ENCODE data around the gene LACRT.

DNA sequence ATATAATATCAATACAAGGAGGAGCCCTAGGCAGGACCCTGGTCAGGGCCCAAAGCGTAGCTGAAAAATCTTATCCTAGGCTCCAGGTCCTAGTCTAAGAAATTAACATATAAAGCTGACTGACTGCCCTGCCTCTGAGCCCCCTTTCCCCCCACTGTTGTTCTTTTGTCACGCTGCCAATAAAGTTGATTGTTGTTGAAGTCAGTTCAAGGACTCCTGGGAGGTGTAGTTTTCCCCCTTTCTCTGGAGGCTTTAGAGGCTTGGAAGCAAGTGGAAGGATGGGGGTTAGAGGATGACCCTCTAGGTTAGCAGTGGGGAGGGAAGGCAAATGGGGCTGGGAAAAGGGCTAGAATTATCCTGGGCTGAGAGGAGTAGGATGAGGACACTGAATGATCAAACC is 49.5 kb downstream of the LACRT start:
- TF ChIP-seq, protein P1, sequence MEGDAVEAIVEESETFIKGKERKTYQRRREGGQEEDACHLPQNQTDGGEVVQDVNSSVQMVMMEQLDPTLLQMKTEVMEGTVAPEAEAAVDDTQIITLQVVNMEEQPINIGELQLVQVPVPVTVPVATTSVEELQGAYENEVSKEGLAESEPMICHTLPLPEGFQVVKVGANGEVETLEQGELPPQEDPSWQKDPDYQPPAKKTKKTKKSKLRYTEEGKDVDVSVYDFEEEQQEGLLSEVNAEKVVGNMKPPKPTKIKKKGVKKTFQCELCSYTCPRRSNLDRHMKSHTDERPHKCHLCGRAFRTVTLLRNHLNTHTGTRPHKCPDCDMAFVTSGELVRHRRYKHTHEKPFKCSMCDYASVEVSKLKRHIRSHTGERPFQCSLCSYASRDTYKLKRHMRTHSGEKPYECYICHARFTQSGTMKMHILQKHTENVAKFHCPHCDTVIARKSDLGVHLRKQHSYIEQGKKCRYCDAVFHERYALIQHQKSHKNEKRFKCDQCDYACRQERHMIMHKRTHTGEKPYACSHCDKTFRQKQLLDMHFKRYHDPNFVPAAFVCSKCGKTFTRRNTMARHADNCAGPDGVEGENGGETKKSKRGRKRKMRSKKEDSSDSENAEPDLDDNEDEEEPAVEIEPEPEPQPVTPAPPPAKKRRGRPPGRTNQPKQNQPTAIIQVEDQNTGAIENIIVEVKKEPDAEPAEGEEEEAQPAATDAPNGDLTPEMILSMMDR (IDR thresholded peaks at IDR 0.05; ENCODE audit: borderline replicate concordance, extremely low read depth, low read length, poor library complexity, severe bottlenecking), result no peak
- no peak for TF ChIP-seq EZH2 (IDR thresholded peaks at IDR 0.05; ENCODE audit: borderline replicate concordance, low read depth, low read length, severe bottlenecking)

Measured in DND-41 (cell line).